Measurements from ENCODE around the gene MAP3K21. TPM values are rescaled to one million over a fixed set of nuclear protein-coding genes. Genes with fewer than 3 reads are reported as not detected.

Gene MAP3K21
- polyA plus RNA-seq, 3 donors = 21.8 to 33.0 (median 24.6) TPM

DNA sequence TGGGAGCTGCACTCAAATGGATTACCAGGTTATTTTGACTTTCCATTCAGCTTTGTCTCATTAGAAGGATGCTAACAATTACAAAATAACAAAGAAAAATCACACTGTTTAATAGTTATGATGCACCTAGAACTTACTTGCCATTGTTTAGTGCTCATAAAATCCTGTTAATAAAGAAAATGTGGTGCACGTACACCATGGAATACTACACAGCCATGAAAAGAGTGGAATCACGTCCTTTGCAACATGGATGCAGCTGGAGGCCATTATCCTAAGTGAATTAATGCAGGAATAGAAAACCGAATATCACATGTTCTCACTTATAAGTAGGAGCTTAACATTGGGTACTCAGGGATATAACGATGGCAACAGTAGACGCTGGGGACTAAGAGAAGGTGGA lies 19.8 kb downstream of the MAP3K21 start:
- DNase-seq (ENCODE audit: extremely low read depth in 1 of 11, low read depth in 9 of 11, low spot score in 4 of 11) = no peak

DNA sequence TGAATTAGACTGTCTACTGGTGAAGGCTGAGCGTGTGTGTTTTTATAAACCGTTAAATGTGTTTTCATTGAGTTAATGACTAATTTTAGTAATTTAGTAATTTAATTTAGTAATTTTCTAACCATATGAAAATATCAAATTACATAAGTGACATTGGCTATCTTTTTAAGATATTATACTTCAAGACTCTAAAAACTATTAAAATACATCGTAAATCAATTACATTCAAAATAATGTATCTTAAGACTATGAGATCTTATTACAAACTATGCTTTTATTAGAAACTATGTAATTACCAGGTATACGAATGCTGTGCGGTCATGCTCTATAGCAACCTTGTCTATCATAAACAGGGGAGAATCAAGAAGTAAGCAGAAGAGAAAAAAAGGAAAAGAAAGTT lies 21.6 kb downstream of the MAP3K21 start:
- DNase-seq (ENCODE audit: extremely low read depth in 1 of 11, low read depth in 9 of 11, low spot score in 4 of 11) = no peak

DNA sequence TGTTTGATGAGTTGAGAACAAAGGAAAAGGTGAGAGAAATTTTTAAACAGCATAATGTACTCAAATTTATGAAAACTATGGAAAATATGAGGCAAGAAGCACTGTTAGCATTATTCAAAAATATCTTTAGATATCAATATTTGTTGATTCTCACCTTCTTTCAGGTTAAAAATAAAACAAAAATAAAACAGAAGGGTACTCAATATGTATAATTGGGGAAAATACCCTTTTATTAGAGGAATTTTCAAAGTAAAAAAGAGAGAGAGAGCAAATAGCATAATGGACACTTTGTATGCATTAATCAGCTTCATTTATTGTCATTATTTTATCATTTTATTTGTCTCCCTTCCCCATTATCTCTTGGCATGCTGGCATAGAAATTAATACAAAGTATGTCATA lies 27.5 kb downstream of the MAP3K21 start:
- no peak for DNase-seq (ENCODE audit: extremely low read depth in 1 of 11, low read depth in 9 of 11, low spot score in 4 of 11)

DNA sequence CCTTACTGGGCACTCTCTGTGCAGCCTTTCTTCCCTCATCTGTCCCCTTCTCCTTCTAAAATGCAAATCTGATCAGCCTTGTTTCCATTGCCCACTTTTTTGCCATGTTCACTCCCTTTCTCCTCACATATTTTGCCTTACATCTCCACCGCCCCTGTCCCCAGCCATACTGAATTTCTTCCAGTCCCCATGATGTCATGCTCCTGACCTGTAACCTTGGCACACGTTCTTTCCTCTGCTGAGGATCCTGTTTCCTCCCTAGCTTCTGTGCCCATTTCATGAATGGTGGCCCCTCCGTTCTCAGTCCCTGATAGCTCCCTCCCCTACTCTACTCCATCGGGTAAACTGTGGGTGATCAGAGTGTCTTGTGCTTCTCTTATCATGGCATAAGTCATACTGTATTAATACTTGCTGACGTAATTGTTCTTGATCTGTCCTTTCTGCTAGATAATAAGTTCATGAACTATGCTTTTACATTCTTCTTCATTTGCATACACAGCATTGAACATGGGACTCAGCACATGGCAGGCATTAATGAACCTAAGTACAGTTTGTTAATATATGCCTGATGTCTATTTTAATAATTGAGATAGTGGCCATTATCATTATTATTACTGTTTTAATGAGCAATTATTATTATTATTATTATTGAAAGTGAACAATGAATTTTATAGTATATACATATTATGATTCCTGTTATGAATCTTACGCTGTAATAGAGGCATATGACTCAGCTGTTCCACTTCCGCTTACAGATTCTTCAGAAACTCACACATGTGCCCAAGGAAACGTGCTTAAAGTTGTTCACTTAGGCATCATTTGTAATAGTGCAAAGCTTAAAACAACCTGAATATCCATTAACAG lies 28.5 kb downstream of the MAP3K21 start:
- no peak for DNase-seq (ENCODE audit: extremely low read depth in 1 of 11, low read depth in 9 of 11, low spot score in 4 of 11)

DNA sequence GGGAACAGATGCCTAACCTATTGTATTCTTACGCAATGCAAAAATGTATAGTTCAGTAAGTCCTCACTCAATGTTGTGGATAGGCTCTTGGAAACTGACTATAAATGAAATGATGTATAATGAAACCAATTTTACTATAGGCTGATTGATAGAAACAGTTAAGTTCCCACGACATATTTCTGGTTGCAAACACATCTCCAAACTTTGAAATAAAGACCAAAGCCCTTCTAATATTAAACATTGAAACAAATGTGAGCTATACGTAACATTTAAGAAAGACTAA lies 29.1 kb downstream of the MAP3K21 start:
- DNase-seq (ENCODE audit: extremely low read depth in 1 of 11, low read depth in 9 of 11, low spot score in 4 of 11) = no peak

DNA sequence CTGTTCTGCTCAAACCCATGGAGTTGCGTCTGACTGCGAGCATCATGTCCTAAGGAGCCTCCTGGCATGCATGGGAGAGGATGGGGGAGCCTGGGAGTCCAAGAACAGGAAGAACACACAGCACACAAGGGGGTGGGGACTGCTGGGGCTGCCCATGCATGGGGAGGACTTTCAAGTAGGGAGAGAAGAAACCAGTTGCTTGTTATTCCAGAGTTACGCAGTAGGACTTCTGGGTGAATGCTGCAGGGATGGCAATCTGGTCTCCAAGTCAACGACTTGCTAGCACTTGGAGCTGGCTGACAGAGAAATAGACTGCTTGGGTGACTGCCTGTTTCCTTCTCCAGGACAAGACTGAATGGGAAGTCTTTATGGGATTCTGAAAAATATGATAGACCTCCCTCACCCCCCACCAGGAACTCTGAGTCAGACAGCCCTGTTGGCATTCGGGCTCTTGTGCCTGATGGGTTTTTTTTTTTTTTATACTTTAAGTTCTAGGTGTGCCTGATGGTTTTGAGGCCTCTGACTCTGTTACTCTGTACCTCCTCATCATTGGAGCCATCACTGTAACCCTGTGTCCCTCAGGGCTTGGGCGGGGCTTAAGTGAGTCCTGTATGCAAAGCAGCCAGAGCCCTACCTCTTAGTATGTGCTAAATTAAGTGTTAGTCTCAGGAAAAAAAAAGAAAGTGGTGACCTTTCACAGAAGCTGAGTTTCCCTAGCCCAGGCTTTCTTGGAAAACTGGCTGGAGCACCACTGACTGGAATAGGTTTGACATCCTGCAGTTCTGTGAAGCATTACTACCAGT lies 30.3 kb downstream of the MAP3K21 start:
- DNase-seq (ENCODE audit: extremely low read depth in 1 of 11, low read depth in 9 of 11, low spot score in 4 of 11) = no peak

DNA sequence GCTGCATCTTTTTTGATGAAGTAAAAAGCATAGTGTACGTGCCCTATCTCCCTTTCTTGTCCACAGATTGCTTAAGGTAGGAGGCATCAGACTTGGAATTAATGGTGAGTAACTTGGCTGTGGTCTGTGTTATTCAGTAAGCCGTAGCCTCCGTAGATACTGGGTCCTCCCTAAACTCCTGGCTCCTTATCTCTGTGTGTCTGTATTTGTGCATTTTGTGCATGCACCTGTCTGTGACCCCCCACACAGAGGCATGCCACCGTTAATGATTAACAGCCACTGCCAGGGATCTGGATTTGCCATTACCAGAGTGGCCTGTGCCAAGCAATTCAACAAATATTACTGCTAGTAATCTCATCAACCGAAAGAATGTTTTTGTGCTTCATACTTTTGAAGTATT lies 31.9 kb downstream of the MAP3K21 start:
- DNase-seq (ENCODE audit: extremely low read depth in 1 of 11, low read depth in 9 of 11, low spot score in 4 of 11) = peak in 10 of 11 donors; percentile 38 to 72 (median 52)

DNA sequence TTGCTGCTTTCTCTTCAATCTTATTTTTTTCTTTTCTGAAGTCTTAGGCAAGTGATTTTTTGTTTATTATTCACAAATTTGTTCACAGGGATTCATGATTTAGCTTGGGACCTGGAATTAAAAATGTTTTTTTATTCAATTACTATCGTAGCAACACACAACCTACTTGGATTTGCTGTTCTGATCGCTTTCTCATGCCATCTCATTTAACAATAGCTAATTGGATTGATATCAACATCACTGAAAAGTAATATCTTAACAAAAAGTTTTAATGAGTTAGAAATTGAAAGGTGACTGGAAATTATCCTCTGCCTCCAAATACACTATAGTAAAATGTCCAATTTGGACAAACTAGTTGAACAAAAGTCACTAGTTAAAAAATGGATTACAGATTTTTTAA lies 32.4 kb downstream of the MAP3K21 start:
- DNase-seq (ENCODE audit: extremely low read depth in 1 of 11, low read depth in 9 of 11, low spot score in 4 of 11) = no peak

DNA sequence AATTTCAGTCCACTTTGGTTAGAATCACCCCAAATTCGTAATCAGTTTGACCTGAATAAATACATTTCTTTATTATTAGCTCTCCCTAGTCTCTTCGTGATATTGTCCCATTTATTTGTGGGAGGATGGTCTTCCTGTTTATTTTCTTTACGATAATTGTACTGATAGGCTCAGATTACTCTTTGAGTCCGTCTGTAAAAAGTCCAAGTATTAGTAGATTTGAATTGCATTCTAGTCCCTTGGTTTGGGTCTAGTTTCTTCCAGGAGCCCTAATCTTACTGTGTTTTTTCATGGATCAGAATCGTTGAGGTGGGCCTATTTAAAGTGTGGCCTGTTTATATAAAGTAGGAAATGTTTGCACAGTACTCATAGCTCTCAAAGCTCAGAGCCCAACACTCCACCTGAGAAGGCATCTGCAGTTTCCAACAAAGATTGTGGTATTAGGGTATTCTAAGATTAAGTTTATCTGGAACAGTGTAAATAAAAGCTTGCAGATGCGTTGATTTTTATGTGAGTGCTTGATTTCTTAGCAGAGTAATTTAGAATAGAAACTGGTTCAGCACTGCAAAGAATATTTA lies 33.1 kb downstream of the MAP3K21 start:
- no peak for DNase-seq (ENCODE audit: extremely low read depth in 1 of 11, low read depth in 9 of 11, low spot score in 4 of 11)

DNA sequence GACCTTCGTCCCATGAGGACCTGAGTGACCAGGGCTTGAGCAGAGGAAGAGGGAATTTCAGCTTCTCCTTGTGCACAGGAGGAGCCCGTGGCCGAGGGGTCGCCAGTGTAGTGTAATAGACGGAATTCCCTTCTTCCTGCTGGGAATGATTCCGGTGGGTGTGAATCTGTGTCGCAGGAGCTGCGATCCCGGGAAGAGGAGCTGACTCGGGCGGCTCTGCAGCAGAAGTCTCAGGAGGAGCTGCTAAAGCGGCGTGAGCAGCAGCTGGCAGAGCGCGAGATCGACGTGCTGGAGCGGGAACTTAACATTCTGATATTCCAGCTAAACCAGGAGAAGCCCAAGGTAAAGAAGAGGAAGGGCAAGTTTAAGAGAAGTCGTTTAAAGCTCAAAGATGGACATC lies 34.4 kb downstream of the MAP3K21 start:
- no peak for DNase-seq (ENCODE audit: extremely low read depth in 1 of 11, low read depth in 9 of 11, low spot score in 4 of 11)

DNA sequence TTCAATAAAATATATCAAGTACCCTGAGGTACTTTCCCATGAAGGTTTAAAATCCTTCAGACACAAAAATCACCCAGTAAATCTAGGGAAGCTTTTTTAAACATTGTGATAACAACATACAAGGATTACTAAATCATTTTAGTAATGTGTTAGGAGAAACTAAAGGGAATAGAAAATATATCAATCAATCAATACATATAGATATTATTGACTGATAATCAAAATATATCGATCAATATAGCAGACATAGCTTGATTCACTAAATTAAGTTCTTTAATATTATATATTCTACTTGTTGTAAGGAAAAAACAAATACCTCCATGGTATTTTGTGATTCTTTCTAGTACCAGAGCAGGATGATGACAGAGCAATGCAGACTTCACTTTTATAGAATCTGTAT lies 35.2 kb downstream of the MAP3K21 start:
- DNase-seq (ENCODE audit: extremely low read depth in 1 of 11, low read depth in 9 of 11, low spot score in 4 of 11) = no peak

DNA sequence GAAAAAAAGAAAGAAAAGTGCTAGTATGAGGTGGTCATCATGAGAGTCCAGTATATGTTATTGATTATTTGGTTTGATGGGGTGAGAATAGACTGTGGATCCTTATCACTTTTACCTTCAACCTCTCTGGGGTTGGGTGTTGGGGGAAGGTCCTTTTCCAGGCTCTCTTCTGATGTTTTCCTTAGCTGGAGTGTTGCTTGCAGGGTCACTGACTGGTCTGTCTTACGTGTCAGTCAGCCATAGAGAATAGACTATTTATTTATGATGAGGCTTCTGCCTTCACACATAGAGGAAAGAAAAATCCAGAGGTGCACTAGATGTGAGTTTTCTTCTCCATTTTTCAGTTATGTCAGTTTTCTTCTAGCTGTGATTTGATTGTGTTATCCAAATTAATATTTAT lies 36.5 kb downstream of the MAP3K21 start:
- no peak for DNase-seq (ENCODE audit: extremely low read depth in 1 of 11, low read depth in 9 of 11, low spot score in 4 of 11)

DNA sequence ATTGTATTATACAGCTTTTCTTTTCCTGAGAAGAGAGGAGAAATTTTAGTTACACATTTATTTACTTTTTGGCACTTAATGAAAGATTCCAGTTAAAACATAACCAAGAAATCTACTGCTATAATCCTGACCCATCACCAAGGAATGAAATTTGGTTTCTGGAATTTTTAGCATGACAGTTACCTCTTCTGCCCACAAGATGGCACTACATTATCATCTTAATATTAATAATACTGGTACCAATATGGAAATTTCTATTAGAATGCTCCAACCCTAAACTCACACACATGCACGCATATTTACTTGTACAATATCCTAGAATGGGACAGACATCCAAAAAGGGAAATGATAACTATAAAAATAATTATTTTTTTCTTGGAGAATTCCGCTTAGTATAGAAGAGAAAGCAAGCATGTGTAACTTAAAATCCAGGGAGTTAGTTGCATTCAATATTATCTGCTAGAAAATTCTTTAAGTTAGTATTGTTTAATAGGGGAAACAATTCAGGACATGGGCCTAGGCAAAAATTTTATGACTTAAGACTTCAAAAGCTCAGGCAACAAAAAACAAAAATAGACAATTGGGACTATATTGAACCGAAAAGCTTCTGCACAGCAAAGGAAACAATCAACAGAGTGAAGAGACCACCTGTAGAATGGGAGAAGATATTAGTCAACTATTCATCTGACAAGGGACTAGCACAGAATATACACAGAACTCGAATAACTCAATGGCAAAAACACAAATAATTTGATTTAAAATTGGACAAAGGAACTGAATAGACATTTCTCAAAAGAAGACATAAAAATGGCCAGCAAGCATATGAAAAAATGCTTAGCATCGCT lies 37.4 kb downstream of the MAP3K21 start:
- DNase-seq (ENCODE audit: extremely low read depth in 1 of 11, low read depth in 9 of 11, low spot score in 4 of 11) = no peak

DNA sequence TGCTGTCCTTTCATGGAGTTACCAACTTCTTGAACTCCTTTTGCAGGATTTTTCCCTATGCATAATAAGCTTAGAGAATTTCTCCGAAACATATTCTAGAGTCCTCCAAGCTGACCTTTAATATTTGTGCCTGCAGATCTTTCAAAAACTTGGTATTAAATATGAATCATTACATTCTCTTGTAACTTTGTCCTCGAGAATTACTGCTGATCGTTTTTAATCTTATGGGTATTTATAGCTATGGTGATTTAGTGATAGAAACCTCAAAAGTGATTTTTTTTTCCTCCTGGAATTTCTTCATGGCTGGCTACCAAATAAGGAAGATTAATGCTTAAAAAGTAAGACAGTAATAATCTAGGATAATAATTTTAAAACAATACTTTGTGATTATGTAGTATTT lies 39.1 kb downstream of the MAP3K21 start:
- DNase-seq (ENCODE audit: extremely low read depth in 1 of 11, low read depth in 9 of 11, low spot score in 4 of 11) = no peak

DNA sequence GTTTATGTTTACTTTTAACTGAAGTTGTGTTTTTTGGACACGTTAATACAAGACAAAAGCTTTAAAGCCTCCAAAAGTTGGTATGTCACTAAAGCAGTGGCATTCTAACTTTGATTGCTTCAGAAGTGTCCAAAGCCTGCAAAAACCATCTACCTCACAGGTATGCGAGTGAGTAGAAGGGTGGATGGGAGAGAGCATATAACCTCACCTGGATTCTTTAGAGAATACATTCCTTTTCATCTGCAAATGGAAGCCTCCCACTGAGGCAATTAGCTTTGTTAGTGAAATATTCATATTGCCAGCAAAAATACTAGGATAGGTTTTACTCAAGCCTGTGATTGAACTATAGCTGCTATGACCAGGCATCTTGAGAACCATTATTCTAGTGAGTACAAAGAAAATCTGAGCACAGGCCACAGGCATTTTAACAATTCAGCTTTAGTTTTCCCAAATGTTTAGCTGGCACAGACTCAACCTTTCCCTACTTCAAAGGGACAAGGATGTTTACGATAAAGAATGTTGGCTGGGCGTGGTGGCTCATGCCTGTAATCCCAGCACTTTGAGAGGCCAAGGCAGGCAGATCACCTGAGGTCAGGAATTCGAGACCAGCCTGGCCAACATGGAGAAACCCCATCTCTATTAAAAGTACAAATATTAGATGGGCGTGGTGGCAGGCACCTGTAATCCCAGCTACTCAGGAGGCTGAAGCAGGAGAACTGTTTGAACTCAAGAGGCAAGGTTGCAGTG lies 39.7 kb downstream of the MAP3K21 start:
- no peak for DNase-seq (ENCODE audit: extremely low read depth in 1 of 11, low read depth in 9 of 11, low spot score in 4 of 11)

DNA sequence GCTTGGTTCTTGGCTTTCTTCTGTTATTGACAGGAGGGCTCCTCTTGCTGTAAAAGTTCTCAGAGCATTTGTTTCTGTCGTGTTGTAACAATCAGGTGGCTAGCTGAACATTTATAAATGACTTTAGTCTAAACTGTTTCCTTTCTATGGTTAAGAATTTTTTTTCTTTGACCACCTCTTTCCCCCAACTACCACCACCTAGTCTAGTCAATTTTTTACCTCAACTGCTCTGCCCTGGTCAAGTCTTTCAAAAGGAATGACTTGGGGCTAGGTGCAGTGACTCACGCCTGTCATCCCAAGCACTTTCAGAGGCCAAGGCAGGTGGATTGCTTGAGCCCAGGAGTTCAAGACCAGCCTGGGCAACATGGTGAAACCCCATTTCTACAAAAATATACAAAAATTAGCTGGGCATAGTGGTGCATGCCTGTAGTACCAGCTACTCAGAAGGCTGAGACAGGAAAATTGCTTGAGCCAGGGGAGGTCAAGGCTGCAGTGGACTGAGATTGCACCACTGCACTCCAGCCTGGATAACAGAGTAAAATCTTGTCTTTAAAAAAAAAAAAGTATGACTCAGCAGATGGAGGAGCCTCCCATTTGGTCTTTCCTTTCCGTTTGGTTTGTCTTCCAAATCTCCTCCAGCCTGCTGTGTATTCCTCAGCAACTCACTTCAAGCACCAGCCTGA lies 40.7 kb downstream of the MAP3K21 start:
- DNase-seq (ENCODE audit: extremely low read depth in 1 of 11, low read depth in 9 of 11, low spot score in 4 of 11) = no peak

DNA sequence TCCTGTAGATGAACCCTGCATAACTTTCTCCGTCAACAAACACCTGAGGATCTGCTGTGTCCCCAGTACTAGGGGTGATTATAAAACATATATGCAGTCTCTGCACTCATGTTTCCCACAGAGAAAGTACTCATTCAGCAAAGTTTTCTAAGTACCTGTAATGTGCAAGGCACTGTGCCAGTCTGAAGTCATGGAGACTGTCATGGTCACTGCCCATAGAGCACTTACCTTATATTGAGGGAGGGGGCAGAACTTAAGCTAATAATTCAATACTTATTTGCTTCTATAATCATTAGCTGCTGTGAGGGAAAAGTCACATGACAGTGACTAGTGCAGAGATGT lies 41.2 kb downstream of the MAP3K21 start:
- DNase-seq (ENCODE audit: extremely low read depth in 1 of 11, low read depth in 9 of 11, low spot score in 4 of 11) = no peak

Measured in renal cortex interstitium (tissue), 11 donors.